ENCODE measurements around the gene HES1.

- TF ChIP-seq CTCF (IDR thresholded peaks at IDR 0.05) = no peak
- no peak for TF ChIP-seq EP300 (IDR thresholded peaks at IDR 0.05; ENCODE audit: low read depth)
- TF ChIP-seq POLR2A (IDR thresholded peaks at IDR 0.05) = no peak
Observed at GRCh38 chr3:194112120-194113106, 23.5 kb upstream of the HES1 start.
